ENCODE measurements around the gene PGAP6. TPM values are rescaled to one million over a fixed set of nuclear protein-coding genes. Genes with fewer than 3 reads are reported as not detected.

The PGAP6 gene, protein sequence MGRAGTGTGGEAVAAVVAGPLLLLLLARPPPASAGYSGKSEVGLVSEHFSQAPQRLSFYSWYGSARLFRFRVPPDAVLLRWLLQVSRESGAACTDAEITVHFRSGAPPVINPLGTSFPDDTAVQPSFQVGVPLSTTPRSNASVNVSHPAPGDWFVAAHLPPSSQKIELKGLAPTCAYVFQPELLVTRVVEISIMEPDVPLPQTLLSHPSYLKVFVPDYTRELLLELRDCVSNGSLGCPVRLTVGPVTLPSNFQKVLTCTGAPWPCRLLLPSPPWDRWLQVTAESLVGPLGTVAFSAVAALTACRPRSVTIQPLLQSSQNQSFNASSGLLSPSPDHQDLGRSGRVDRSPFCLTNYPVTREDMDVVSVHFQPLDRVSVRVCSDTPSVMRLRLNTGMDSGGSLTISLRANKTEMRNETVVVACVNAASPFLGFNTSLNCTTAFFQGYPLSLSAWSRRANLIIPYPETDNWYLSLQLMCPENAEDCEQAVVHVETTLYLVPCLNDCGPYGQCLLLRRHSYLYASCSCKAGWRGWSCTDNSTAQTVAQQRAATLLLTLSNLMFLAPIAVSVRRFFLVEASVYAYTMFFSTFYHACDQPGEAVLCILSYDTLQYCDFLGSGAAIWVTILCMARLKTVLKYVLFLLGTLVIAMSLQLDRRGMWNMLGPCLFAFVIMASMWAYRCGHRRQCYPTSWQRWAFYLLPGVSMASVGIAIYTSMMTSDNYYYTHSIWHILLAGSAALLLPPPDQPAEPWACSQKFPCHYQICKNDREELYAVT
- total RNA-seq (2021; ENCODE audit: unreplicated experiment) (128 TPM), Bru-seq, nascent RNA (percentile 67 among the genes with signal in this experiment), BruChase-seq, experiment 1, labeled RNA remaining after a 2-hour chase (percentile 83 among the genes with signal in this experiment), BruChase-seq, experiment 2, labeled RNA remaining after a 6-hour chase (percentile 90 among the genes with signal in this experiment)
- 259 TPM for polyA plus RNA-seq (2012; ENCODE audit: insufficient read length)
- long read RNA-seq, transcript TMEM8A-204 (13 exons, 3,691 nt): major isoform, 44 of 157 reads
- long read RNA-seq, partial matches to known transcripts: 53 of 157 reads
- long read RNA-seq, other reads (novel, unspliced or antisense): 60 of 157 reads

GRCh38 chr16:381789-382717 is at the start of gene PGAP6:
Gene PGAP6, minus strand, starts transcription at chr16:381978. Its CDS starts 157 bp downstream, at chr16:381821.
- Histone ChIP-seq H3K27ac (ENCODE audit: low read length) (peak within 1 kb of the TSS; percentile 87), H3K9me3 (ENCODE audit: control insufficient read depth, insufficient read depth, low read depth, low read length) (no peaks in the 10 kb centered on the region), H3K27me3 (ENCODE audit: control insufficient read depth, insufficient read depth, low read length) (no peaks in the 10 kb centered on the region), H3K4me1 (ENCODE audit: control insufficient read depth, insufficient read depth, low read length) (peaks cover 46% of the 10 kb centered on the region), H3K36me3 (ENCODE audit: control insufficient read depth, insufficient read depth, low read length) (no peaks in the 10 kb centered on the region), H3K4me3 (ENCODE audit: low read depth in 2 of 2, low read length in 2 of 2) (peak within 1 kb of the TSS; percentile 83 to 84)
- in situ Hi-C loops (cut with HindIII; ENCODE audit: low pct_unique_long_range_greater_than_20kb, low sequenced_read_pairs): no loop called here
- CTCF ChIA-PET: no interaction called here
- ATAC-seq: peak; percentile 67
- TSS peak; percentile 87 for BruUV-seq (replicated peaks)
- intact Hi-C loops (cut with micrococcal nuclease; ENCODE audit: unreplicated experiment): no loop called here
- POLR2A ChIA-PET: interaction anchor here (0.6 kb wide), 1 partner anchor 14 kb away, joined by 6 read pairs; no protein-coding TSS in a partner anchor
- TF ChIP-seq, protein P1, sequence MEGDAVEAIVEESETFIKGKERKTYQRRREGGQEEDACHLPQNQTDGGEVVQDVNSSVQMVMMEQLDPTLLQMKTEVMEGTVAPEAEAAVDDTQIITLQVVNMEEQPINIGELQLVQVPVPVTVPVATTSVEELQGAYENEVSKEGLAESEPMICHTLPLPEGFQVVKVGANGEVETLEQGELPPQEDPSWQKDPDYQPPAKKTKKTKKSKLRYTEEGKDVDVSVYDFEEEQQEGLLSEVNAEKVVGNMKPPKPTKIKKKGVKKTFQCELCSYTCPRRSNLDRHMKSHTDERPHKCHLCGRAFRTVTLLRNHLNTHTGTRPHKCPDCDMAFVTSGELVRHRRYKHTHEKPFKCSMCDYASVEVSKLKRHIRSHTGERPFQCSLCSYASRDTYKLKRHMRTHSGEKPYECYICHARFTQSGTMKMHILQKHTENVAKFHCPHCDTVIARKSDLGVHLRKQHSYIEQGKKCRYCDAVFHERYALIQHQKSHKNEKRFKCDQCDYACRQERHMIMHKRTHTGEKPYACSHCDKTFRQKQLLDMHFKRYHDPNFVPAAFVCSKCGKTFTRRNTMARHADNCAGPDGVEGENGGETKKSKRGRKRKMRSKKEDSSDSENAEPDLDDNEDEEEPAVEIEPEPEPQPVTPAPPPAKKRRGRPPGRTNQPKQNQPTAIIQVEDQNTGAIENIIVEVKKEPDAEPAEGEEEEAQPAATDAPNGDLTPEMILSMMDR (IDR thresholded peaks at IDR 0.05): no peak
- TF ChIP-seq POLR2AphosphoS5 (IDR thresholded peaks at IDR 0.05; ENCODE audit: low read depth, low read length) (no peak), SIN3A (IDR thresholded peaks at IDR 0.05; ENCODE audit: borderline replicate concordance, insufficient read depth, low read depth, low read length) (no peak), TCF7L2 (IDR thresholded peaks at IDR 0.05; ENCODE audit: low read depth, low read length) (no peak), REST (IDR thresholded peaks at IDR 0.05; ENCODE audit: insufficient read depth in 1 of 2, low read depth in 2 of 2, low read length in 1 of 2) (no peak)
- no peak for DNase-seq (ENCODE audit: low read depth, low spot score)

DNA sequence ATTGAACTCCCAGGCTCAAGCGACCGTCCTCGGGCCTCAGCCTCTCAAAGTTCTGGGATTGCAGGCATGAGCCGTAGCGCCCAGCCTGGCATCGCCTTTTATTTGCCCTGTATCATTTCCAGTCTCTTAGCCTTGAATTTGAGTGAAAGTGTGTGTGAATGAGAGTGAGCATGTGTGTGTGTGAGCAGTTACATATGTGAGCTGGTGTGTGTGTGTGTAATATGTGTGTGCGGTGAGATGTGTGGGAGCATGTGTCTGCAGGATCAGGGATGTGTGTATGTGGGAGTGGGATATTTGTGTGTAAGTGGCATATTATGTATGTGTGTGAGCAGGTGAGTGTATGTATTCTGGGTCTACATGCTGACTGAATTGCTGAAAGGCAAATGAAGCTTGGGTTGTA is 49.1 kb upstream of the PGAP6 start:
- Histone ChIP-seq H3K4me1 (ENCODE audit: control insufficient read depth, insufficient read depth, low read length) (peaks cover 17% of the 10 kb centered on the region), H3K27ac (ENCODE audit: low read length) (no peak overlapping the region), H3K36me3 (ENCODE audit: control insufficient read depth, insufficient read depth, low read length) (no peaks in the 10 kb centered on the region), H3K9me3 (ENCODE audit: control insufficient read depth, insufficient read depth, low read depth, low read length) (no peaks in the 10 kb centered on the region), H3K27me3 (ENCODE audit: control insufficient read depth, insufficient read depth, low read length) (no peaks in the 10 kb centered on the region), H3K4me3 (ENCODE audit: low read depth in 2 of 2, low read length in 2 of 2) (no peak overlapping the region)
- ChIA-PET POLR2A (no interaction called here), CTCF (no interaction called here)
- intact Hi-C loops (cut with micrococcal nuclease; ENCODE audit: unreplicated experiment): no loop called here
- no TSS peak for BruUV-seq (replicated peaks)
- in situ Hi-C loops (cut with HindIII; ENCODE audit: low pct_unique_long_range_greater_than_20kb, low sequenced_read_pairs): no loop called here
- DNase-seq (ENCODE audit: low read depth, low spot score) (no peak), ATAC-seq (no peak)
- TF ChIP-seq TCF7L2 (IDR thresholded peaks at IDR 0.05; ENCODE audit: low read depth, low read length) (no peak), POLR2AphosphoS5 (IDR thresholded peaks at IDR 0.05; ENCODE audit: low read depth, low read length) (no peak)
- TF ChIP-seq, protein P1 (IDR thresholded peaks at IDR 0.05): no peak
